Lower leg skin (tissue), 4 donors: ENCODE measurements around the gene ERICH3. TPM values are rescaled to one million over a fixed set of nuclear protein-coding genes. Genes with fewer than 3 reads are reported as not detected.

Experiments
- DNase-seq, 2 donors: peaks; one replicate each; pipeline ENCODE4 v3.0.0-alpha.2; 2019; ENCODE audit warnings: low spot score in 2 of 2
- H3K4me3 ChIP-seq: fragments of 200-600 bp; sonication (generic); 2 replicates; pipeline ENCODE4 v1.5.1; 2017; ENCODE audit warnings: mild to moderate bottlenecking, low read depth; ENCODE audit not compliant: poor library complexity, severe bottlenecking
- CTCF ChIP-seq, 3 donors: fragments of 450-650 bp; IDR thresholded peaks; one replicate each; pipeline ENCODE4 v1.5.1; 2016; ENCODE audit warnings: antibody characterized with exemption in 3 of 3, mild to moderate bottlenecking in 3 of 3, moderate library complexity in 2 of 3
- POLR2A ChIP-seq, 2 donors: fragments of 450-650 bp; IDR thresholded peaks; one replicate each; pipeline ENCODE4 v1.6.1; 2016 to 2017; ENCODE audit warnings: antibody characterized with exemption in 2 of 2, mild to moderate bottlenecking in 1 of 2, moderate library complexity in 1 of 2
- WGBS, 2 donors: methylation state at CpG; one replicate each; pipeline ENCODE4 v1.1.5; 2018; 5-methylcytosine and 5-hydroxymethylcytosine counted together
- intact Hi-C: fragments of 100-400 bp; cut with DNase I; formaldehyde crosslinking; loops from one replicate; pipeline ENCODE4 v1.15.0; 2023; ENCODE audit warnings: low total_unique reads
- total RNA-seq, 4 donors: library from RNA; depleted of rRNA; stranded (reverse); fragments of >200 nt; gene quantifications; one replicate each; pipeline ENCODE4 v1.1.0, GENCODE V29; 2016

Gene ERICH3
- total RNA-seq, 4 donors from 2014 or later: not detected

- 66 to 77% methylated on average over 2 of the region's 2 CpGs for WGBS, 2 donors
- no peak overlapping the region for H3K4me3 ChIP-seq
- intact Hi-C loops: no loop called here
- no peak for DNase-seq
- no peak for TF ChIP-seq POLR2A (IDR thresholded peaks at IDR 0.05)
- TF ChIP-seq CTCF (IDR thresholded peaks at IDR 0.05): no peak
These were observed 146.9 kb downstream of the ERICH3 start for GRCh38 chr1:74526708-74527107.

DNA sequence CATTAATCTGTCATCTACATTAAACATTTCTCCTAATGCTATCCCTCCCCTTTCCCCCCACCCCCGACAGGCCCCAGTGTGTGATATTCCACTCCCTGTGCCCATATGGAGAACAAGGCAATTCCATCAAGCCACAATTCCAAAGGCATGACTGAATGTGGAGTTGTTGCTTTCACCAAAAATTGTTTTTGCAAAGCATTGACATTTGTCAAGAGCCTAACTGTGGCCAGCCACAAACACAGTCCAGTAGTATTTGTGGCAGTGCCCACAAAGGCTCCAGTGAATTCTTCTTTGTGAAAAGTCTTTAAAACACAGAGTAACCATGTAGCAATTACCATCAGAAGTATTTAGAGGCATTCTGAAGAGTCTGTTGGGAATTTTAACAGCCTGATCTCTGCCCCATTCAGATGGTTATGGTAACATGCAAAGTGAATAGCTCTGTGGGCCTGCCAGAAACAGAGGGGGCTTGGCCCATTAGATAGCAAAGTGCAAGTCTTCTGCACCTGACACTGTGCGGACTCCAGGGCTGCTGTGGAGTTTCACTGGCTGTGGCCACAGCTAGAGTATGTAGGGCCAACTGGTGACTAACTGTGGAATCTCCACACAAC, 149.6 kb downstream of the ERICH3 start:
- TF ChIP-seq POLR2A (IDR thresholded peaks at IDR 0.05) (no peak), CTCF (IDR thresholded peaks at IDR 0.05) (no peak)
- no peak for DNase-seq
- intact Hi-C loops: no loop called here
- 62 to 64% methylated on average over 2 of the region's 2 CpGs for WGBS, 2 donors
- no peak overlapping the region for H3K4me3 ChIP-seq

GRCh38 chr1:74522148-74522547, 151.4 kb downstream of the ERICH3 start:
- no peak for DNase-seq
- 35% methylated on average over 4 of the region's 4 CpGs for WGBS, 2 donors
- intact Hi-C loops: no loop called here
- TF ChIP-seq CTCF (IDR thresholded peaks at IDR 0.05) (no peak), POLR2A (IDR thresholded peaks at IDR 0.05) (no peak)
- H3K4me3 ChIP-seq: no peak overlapping the region

Other genes starting within 250 kb of the ERICH3 start
- gene LRRC53, start 161.2 kb downstream of the ERICH3 start, total RNA-seq: not detected
- gene CRYZ, start 59.3 kb upstream of the ERICH3 start, total RNA-seq: 10 to 100 TPM; 12.1 to 25.7 (median 21.3) TPM
- 10 to 100 TPM in 2 of 4 donors, 1 to 10 TPM in 2; 6.5 to 10.8 (median 8.7) TPM for gene TYW3, start 59.4 kb upstream of the ERICH3 start, total RNA-seq